ENCODE data around the gene MED12.
A peak's percentile ranks its signal among the peaks of the same experiment; 100 is the strongest.

Gene MED12

GRCh38 chrX:71107762-71108360 lies 10.5 kb upstream of the MED12 start:
- peak in 1 of 5 donors; percentile 77 for DNase-seq

- DNase-seq = peak in 1 of 5 donors; percentile 32
These were observed 9.3 kb upstream of the MED12 start for GRCh38 chrX:71109051-71109450.

- DNase-seq = peak; percentile 57 to 94 (median 76)
These were observed 7.1 kb upstream of the MED12 start, which contains the start of gene IL2RG for GRCh38 chrX:71111141-71111843. Gene IL2RG (minus strand): TSS chrX:71111577. CDS start chrX:71111539, 38 bp downstream.

GRCh38 chrX:71111921-71112431 lies 6.4 kb upstream of the MED12 start:
- peak in 1 of 5 donors; percentile 59 for DNase-seq

GRCh38 chrX:71117358-71117757 lies 1.0 kb upstream of the MED12 start:
- DNase-seq = no peak

GRCh38 chrX:71118985-71119535 lies 664 bp downstream of the MED12 start:
- no peak for DNase-seq

- no peak for DNase-seq
These were observed 9.9 kb downstream of the MED12 start for GRCh38 chrX:71128166-71128833.

GRCh38 chrX:71128915-71129765 lies 10.7 kb downstream of the MED12 start:
- DNase-seq = peak; percentile 40 to 75 (median 60)

- no peak for DNase-seq
These were observed 13.1 kb downstream of the MED12 start for GRCh38 chrX:71131510-71131909.

- DNase-seq = no peak
These were observed 22.0 kb downstream of the MED12 start for GRCh38 chrX:71140440-71140839.

- DNase-seq = no peak
These were observed 25.1 kb downstream of the MED12 start for GRCh38 chrX:71143508-71143907.

- no peak for DNase-seq
These were observed 26.3 kb downstream of the MED12 start, which contains the start of gene NLGN3 for GRCh38 chrX:71144651-71145050. Gene NLGN3 (plus strand): TSS chrX:71144841. CDS start chrX:71147750, 2,909 bp downstream.

- DNase-seq = no peak
These were observed 29.3 kb downstream of the MED12 start for GRCh38 chrX:71147496-71148277.

GRCh38 chrX:71148278-71148663 lies 29.9 kb downstream of the MED12 start:
- DNase-seq = no peak

GRCh38 chrX:71151366-71151765 lies 33.0 kb downstream of the MED12 start:
- no peak for DNase-seq

- DNase-seq = no peak
These were observed 35.8 kb downstream of the MED12 start for GRCh38 chrX:71154196-71154595.

GRCh38 chrX:71154641-71155040 lies 36.2 kb downstream of the MED12 start:
- no peak for DNase-seq

- no peak for DNase-seq
These were observed 40.2 kb downstream of the MED12 start for GRCh38 chrX:71158603-71159002.

- no peak for DNase-seq
These were observed 40.9 kb downstream of the MED12 start for GRCh38 chrX:71159335-71159734.

- no peak for DNase-seq
These were observed 42.1 kb downstream of the MED12 start for GRCh38 chrX:71160475-71160874.

- DNase-seq = no peak
These were observed 44.6 kb downstream of the MED12 start for GRCh38 chrX:71162981-71163380.

Data from T-helper 1 cell (primary cell).